Activated CD4-positive, alpha-beta T cell treated with anti-CD3 and anti-CD28 coated beads, Interleukin-2, Interleukin-6, amounts not matched to agents 100 ng/mL and 50 ng/mL, durations not matched to agents 16 hours and 8 hours (primary cell): ENCODE measurements around the gene NLRC5.
"Not testable (repeated sequence)": the region's sequence is repeated elsewhere in the genome, so short reads cannot be mapped to it uniquely, and the experiment has no call there.

Source experiments
- DNase-seq: peaks from one replicate; pipeline ENCODE4 v3.0.0-alpha.2; 2020

The NLRC5 gene

GRCh38 chr16:57053206-57053605, 63.8 kb downstream of the NLRC5 start:
- DNase-seq: no peak

GRCh38 chr16:57054338-57054737, 65.0 kb downstream of the NLRC5 start:
- no peak for DNase-seq

- no peak for DNase-seq
Observed at GRCh38 chr16:57054771-57055170, 65.4 kb downstream of the NLRC5 start.

GRCh38 chr16:57055671-57056070, 66.3 kb downstream of the NLRC5 start:
- no peak for DNase-seq

GRCh38 chr16:57058291-57058861, 69.0 kb downstream of the NLRC5 start:
- no peak for DNase-seq

GRCh38 chr16:57060323-57061083, 71.1 kb downstream of the NLRC5 start:
- no peak for DNase-seq

GRCh38 chr16:57061084-57061905, 71.9 kb downstream of the NLRC5 start:
- DNase-seq: no peak

GRCh38 chr16:57062329-57062728, 73.0 kb downstream of the NLRC5 start:
- DNase-seq: no peak

- DNase-seq: not testable (repeated sequence)
Observed at GRCh38 chr16:57063189-57063588, 73.8 kb downstream of the NLRC5 start.

GRCh38 chr16:57064995-57065394, 75.6 kb downstream of the NLRC5 start:
- DNase-seq: no peak

GRCh38 chr16:57066625-57067024, 77.3 kb downstream of the NLRC5 start:
- DNase-seq: no peak

- no peak for DNase-seq
Observed at GRCh38 chr16:57067347-57067746, 78.0 kb downstream of the NLRC5 start.

- no peak for DNase-seq
Observed at GRCh38 chr16:57069053-57069452, 79.7 kb downstream of the NLRC5 start.

GRCh38 chr16:57069635-57070370, 80.4 kb downstream of the NLRC5 start:
- DNase-seq: no peak

GRCh38 chr16:57070424-57070823, 81.1 kb downstream of the NLRC5 start:
- no peak for DNase-seq

GRCh38 chr16:57071081-57071732, 81.8 kb downstream of the NLRC5 start:
- DNase-seq: not testable (repeated sequence)

- DNase-seq: no peak
Observed at GRCh38 chr16:57071831-57072582, 82.7 kb downstream of the NLRC5 start.

- DNase-seq: no peak
Observed at GRCh38 chr16:57072616-57073275, 83.4 kb downstream of the NLRC5 start.

GRCh38 chr16:57077714-57078113, 88.4 kb downstream of the NLRC5 start:
- DNase-seq: no peak

GRCh38 chr16:57081744-57082143, 92.4 kb downstream of the NLRC5 start:
- DNase-seq: no peak

GRCh38 chr16:57082664-57083063, 93.3 kb downstream of the NLRC5 start:
- no peak for DNase-seq
